ENCODE measurements around the gene MAP2K3.

- no peak for TF ChIP-seq CTCF (IDR thresholded peaks at IDR 0.05)
- TF ChIP-seq POLR2A (IDR thresholded peaks at IDR 0.05) = no peak
Observed at GRCh38 chr17:21288571-21289017, 4.1 kb downstream of the MAP2K3 start.

Data from tibial nerve (tissue), 3 donors.